Activated CD8-positive, alpha-beta memory T cell treated with anti-CD3 and anti-CD28 coated beads, Interleukin-2, amount 50 U/mL, for 4 hours (primary cell): Measurements from ENCODE around the gene APOD.

Experiments
- DNase-seq: peaks from one replicate; pipeline ENCODE4 v3.0.0-alpha.2; 2020

The APOD gene

DNA sequence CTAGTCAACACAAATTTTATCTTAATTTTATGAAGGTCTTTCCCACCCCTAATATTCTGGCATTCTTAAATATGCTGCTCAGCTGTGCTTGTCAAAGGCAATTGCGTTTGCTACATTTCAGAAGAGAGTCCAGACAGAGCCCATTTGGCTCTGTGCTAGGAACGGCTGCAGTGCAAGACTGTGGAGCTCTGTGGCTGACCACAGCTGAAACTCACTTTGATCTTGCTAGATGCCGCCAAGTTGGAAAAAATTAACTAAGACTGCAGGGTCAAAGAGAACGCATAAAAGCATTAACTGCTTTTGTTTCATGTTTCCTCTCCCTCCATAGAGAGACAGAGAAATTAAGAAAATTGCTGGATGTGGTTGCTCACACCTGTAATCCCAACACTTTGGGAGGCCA, 33.0 kb downstream of the APOD start:
- no peak for DNase-seq

DNA sequence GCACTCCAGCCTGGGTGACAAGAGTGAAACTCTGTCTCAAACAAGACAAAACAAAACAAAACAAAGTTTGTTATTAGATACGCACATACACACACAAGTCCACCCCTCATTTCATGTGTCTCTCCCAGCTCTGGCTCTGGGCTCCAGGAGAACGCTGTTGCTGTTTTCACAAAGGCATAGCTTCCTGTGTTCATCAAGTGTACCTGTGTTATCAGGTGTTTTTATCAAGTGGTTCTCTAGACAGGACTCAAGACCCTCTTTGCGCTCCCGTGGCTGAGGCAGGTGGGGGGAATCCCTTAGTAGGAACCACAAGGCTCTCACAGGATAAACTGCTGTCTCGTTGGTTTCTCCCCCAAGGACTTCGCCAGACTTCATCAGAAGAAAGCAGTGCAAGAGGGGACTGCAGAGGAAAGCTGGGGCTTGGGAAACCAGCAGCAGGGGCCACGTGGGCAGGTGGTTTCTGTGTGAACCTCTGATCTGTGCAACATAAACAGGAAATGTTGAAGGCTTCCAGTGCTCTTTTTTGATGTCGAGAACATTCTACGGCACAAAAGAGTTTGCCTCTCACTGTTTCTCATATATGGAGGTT, 33.7 kb downstream of the APOD start:
- DNase-seq: peak; percentile 71

DNA sequence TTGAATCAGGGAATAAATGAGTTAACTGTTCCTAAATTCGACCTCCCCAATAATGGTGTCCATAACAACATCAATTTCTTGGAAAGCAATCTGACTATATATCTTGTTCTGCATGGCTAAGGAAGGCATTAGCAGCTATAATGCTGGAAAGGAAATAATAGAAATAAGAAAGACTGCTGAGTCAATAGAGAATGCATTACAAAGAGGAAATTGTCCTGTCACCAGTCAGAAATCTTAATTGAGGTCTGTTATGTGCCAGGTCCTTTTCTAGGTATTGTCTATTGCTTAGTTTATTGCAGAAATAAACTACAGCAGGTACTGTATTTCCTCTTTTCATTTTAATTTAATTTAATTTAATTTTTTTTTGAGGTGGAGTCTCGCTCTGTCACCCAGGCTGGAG, 34.8 kb downstream of the APOD start:
- DNase-seq: no peak

DNA sequence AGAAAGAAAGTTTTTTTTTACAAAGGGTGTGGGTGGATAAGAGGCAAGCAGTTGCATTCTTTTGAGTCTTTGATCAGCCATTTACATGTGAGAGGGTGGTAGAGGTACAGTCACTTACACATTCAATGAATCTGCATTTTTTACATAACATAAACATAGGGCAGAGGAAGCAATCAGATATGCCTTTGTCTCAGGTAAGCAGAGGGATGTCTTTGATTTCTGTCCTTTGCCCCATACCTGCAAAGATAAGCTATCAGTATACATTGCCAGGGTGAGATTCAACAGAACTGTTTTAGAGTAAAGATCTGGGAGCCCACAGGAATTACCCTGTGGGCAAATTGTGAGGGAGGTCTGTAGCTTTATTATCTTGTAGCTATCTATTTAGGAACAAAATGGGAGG, 35.2 kb downstream of the APOD start:
- DNase-seq: no peak

DNA sequence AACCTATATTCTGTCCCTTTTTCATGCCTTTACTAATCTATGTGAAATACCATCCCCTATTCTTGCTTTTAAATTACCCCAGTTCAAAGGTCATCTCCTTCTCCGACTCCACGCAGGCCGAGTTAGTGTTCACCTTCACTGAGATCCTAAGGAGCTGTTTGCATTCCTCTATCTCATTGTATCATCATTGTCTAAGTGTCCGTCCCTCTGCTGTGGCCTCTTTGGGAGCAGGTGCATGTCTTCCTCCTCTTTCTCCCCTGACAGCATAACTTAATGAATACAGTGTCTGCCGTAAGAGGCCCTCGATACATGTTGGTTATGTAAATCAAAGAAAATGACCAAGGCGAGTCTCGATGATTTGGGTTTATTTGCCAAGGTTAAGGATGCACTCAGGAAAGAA, 35.7 kb downstream of the APOD start:
- no peak for DNase-seq

DNA sequence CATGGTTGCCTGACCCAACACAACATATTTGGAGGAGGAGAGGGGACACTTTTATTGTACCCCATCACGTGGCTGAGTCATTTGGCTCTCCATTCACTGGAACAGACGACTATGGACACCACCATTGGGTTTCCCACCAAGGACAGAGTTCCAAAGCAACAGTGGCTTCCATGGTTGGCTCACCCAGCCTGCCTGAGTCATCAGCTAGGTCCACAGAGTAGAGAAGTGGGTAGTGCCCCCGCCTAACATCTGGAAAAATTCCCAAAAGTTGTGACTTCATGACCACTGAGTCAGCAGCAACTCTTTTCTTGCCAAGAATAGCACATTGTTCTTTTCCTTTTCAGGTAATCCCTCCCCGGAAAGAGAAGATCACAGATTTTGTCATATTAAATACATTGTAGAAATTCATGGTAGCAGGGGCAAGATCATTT, 37.6 kb downstream of the APOD start:
- DNase-seq: no peak

DNA sequence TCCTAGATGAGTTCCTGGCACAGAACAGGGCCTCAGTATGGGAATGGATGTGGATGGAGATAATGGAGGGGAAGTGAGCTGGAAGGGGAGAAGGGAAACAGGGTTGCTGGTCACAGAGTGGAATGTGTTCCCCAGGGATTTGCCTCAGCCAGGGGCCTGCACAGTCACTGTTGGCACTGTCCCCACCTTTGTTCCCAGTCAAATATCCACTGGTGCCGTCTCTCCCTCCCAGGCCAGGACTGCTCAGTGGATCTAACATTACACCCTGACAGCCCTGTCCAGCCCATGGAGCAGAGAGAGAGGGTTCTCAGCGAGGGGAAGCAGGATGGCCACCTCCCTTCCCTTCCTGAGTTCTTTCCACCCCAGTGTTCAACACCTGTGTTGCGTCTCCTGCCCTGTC, 39.1 kb downstream of the APOD start:
- DNase-seq: no peak

DNA sequence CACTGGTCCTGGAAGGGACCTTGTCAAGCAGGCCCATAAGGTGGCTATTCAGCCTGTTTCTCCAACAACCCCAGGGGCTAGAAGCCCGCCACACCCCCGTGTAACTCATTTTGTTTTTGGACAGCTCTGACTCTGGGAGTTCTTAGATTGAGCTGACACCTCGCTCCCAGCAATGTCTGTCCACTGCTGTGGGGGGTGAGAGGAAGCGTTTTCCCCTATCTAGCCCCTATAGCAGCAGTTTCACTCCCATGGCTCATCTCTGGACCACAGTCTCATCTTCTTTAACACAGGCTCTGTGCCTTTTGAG, 39.6 kb downstream of the APOD start:
- DNase-seq: no peak

DNA sequence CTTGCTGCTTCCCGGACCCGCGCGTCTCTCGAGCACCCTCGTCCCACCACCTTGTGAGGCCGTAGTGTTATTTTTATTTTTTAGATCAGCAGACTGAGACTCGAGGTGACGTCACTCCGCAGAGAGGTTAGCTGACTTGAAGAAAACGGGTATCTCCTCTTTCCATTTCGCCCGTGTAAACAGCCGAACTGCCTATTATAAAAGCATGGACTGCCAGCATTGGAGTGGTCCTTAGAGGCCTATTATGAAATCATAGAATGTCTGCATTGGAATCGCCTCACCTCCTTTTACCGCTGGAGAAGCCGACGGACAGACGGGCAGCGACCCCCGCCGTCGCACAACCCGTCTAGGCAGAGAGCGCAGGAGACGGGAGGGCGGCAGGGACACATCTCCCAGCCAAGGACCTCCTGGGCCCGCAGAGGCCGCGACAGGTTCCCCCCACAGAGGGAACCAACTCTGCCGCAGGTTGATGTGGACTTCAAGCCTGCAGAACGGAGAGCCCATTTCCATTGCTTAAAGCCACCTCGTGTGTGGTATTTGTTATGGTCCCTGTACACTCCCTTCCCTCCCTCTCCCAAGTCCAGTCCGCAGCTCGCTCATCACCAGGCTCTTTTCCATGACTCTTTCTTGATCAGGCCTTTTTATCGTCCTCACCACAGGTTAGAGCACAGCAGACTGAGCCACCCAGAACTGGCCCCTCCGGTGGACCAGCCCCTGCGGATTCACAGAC, 40.1 kb downstream of the APOD start:
- no peak for DNase-seq

DNA sequence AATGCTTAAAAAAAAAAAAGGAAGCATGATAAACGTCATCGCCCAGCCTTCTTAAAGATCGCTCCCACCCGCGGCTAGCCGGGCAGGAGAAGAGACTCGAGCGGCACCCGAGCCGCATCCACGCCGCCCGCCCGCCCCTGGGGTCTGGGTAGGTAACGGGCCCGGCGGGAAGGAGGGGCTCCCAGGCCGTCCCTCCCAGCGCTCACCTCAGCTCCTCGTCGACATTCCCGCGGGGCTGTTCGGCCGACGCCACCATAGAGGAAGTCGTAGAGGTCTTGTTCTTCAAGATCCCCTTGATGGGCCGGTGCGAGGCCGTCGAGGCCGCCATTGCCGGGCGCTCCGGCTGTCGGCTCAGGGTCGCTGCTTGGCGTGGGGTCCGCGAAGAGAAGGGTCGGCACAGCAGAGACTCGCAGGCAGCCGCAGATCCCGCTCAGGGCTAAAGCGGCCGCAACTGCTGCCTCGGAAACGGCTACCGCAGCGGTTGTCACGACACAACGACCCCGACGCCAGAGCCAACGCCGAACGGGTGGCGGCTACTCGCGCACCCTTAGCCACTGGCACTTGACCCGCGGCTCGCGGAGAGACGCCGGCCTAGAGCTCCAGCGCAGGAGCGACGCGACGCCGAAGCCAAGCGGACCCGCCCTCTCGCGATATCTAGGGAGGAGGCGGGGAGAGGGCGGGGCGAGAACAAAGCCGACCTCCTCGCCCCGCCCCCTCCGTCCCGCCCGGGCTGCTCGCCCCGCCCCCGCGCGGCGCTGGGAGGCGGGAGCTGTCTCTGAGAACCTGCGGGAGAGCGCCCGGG, 40.8 kb downstream of the APOD start, which contains the start of gene PPP1R2:
PPP1R2 (minus strand) TSS at position 628 of the 802 bp plus-strand sequence; CDS start at position 328, 300 bp downstream.
- peak; percentile 93 for DNase-seq

DNA sequence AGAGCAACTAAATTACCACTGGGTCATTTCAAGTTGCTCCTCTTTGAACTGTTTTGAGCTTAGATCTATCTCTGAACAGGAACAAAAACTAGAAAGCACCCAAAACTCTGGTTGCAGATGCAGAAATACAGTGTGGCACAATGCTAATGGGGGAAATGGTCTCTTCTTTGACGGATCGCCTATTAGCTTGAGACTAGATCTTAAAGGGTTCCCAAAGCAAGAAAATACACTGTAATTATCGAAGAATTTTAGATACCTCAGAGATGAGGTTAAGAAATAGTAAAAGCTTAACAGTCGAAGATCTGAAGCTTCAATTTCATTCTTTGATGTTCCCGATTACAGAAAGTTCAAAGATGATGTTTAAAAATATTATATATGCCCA, 41.4 kb downstream of the APOD start:
- DNase-seq: no peak

DNA sequence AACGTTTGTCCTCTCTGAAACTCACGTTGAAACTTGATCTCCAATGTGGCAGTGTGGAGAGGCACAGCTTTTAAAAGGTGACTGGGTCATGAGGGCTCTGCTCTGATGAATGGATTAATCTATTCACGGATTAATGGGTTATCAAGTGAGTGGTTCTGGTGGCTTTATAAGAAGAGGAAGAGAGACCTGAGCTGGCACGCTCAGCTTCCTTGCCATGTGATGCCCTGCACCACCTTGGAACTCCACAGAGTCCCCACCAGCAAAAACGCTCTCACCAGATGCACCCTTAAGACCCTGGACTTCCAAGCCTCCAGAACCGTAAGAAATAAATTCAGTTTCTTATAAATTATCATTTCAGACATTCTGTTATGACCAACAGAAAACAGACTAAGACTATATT, 43.2 kb downstream of the APOD start:
- no peak for DNase-seq

DNA sequence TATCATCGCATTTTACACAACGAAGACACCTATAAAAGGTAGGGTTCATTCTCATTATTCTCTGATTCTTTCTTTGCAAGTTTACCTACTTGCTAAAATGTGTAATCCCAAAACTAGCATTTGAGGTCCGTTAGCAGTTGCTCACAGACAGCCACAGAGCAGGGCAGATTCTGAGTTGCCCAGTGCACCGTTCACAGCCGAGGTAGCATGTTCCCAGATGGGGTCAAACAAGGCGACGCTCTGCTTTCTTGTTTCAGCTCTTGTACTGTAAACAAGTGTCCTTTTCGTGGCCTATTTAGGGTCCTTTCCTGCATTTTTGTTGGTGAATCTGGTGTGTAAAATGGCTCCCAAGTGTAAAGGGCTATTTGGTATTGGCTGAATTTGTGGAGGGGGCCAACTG, 43.7 kb downstream of the APOD start:
- no peak for DNase-seq

DNA sequence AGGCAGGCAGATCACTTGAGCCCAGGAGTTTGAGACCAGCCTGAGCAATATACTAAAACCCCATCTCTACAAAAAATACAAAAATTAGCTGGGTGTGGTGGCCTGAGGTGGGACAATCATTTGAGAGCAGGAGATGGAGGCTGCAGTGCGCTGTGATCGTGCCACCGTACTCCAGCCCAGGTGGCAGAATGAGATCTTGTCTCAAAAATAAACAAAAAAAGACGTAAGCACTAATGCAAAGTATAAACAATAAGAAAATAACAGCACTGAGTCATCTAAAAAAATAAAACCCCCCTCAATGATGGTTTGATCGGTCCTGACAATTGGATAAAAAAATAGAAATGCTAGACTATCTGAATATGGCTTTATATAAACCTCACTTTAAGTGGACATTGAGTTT, 44.3 kb downstream of the APOD start:
- DNase-seq: no peak

DNA sequence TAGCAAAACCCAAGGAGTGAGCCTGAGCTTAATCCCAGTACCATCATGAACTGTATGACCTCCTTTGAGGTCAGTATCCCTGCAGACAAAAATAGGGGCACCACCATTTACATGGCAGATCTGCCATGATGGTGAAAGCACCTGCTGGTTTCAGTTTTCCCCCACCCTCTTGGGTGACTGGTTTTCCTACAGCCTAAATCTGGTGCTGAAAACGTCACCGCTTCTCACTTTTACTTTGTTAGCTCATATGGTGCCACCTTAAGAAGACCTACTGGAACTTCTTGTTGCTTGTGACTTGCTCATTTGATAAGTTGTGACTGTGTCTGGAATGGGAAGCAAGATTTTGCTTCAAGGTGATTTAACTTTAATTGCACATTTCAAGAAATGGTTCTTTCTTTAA, 45.7 kb downstream of the APOD start:
- peak; percentile 36 for DNase-seq

DNA sequence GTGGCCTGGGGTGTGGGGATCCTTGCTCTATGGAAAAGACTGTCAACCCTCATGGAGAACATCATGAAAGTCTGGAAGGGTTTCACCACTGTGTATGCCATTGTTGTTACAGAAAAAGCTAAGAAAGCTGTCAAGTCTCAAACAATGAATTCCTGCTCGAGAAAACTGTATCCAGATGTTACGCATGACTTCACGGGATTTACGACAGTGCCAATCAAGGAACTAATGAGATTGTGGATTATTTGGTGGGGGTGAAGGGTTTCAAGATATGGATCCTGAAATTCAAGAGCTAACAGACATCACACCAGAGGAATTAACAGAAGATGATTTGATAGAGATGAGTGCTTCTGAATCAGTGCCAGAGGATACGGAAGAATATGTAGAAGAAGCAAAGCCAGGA, 48.4 kb downstream of the APOD start:
- DNase-seq: no peak

DNA sequence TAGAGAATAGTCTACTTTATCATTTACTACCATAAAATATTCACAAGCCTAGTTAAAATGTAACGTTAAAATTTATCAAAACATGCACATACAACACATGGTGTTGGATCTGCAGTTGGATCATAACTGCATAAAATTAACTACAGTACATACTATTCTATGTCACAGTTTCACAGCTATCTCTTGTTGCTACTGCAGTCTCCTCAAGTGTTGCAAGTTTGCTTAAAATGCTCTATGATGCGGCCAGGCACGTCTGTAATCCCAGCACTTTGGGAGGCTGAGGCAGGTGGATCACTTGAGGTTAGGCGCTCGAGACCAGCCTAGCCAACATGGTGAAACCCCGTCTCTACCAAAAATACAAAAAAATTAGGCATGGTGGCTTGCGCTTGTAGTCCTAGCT, 50.9 kb downstream of the APOD start:
- no peak for DNase-seq

DNA sequence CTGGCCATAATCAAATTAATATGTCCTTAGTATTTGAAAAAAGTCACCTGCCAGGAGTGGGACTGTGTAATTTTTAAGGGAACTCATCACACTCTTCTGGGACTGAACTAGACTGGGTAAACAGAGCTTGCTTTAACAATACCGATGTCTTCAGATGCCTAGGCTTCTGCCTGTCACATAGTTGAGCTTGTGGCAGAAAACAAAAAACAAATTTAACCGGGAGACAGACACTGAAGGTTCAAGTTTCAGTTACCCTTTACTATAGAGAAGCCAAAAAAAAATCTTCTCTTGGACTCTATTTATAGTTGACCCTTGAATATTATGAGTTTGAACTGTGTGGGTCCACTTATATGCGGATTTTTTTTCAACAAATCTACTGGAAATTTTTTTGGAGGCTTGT, 51.4 kb downstream of the APOD start:
- no peak for DNase-seq

DNA sequence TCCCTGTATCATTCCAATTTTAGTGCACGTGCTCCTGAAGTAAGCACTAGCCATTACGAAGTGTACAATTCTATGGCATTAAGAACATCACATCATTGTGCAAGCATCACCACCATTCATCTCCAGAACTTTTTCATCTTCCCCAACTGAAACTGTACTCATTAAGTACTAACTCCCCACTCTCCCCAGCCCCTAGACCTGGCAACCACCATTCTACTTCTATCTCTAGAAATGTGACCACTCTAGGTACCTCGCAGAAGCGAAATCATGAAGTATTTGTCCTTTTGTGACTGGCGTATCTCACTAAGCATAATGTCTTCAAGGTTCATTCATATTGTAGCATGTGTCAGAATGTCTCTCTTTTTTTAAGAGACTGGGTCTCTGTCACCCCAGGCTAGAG, 52.1 kb downstream of the APOD start:
- no peak for DNase-seq

DNA sequence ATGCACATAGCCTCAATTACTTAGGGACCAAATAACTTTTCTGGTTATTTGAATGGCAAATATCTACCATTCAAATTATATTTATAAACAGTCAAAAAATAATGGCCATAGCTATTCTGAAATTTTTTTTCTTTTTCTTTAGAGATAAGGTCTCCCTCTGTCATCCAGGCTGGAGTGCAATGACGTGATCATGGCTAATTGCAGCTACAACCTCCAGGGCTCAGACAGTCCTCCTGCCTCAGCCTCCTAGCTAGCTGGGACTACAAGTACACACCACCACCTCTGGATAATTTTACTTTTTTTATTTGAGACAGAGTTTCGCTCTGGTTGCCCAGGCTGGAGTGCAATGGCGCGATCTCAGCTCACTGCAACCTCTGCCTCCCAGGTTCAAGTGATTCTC, 57.2 kb downstream of the APOD start:
- DNase-seq: no peak

DNA sequence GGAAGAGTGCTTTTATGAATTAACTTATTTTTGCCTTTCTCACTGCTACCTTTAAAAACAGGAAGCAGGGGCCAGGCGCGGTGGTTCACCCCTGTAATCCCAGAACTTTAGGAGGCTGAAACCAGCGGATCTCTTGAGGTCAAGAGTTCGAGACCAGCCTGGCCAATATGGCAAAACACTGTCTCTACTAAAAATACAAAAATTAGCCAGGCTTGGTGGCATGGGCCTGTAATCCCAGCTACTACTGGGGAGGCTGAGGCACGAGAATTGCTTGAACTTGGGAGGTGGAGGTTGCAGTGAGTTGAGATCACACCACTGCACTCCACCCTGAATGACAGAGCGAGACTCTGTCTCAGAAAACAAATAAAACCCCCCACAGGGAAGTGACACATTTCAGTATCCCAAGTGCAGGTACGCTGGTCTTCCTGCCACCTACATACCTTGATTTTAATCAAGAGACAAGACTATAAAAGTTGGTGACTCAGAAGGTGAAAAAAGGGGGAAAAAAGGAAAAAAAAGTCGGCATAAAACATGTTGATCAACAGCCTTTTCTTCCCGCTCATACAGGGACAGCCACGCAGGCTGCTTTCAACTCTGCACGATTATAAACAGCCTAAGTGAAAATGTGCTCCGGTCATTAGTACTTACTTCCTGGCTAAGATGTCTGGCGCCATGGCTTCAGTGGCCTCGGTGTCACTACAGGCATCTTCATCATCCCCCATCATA, 59.4 kb downstream of the APOD start:
- DNase-seq: no peak

DNA sequence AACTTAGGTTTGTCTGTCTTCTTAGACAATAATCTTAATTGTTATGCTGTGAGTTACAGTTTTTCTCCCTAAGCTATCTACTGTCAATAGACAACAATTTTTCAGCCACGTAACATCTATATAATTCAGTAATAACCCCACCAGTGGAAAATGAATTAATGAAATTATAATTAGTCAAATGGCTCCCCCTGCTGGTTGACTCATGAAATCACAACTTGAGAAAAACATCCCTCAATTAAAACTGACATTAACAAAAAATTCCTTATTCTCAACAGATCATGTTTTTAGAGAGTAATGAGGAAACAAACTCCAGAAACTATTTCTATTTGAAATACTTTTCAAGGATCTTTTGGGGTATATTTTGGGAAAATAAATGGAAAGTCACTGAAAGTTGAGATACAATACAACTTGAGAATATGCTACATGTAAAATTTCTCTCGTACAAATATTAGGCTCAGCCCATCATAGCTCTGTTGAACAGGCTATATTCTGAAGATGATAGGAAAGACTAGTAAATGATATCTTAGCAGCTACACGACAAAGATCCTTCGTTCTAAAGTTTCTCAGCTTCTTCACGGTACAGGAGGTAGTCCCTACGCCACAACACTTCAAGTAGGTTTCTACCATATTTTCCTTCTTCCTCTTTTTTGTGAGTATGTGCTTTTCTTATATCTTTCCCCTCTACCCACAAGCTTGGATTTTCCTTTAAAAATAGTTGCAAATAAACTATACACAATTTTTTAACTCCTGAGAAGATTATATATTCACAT, 61.3 kb downstream of the APOD start:
- DNase-seq: peak; percentile 32
